ENCODE data around the gene PLXDC2. TPM values are rescaled to one million over a fixed set of nuclear protein-coding genes. Genes with fewer than 3 reads are reported as not detected.

Gene PLXDC2
- polyA plus RNA-seq, 1 of the 3 experiments (the other 2 are of a cell fraction): 2.5 TPM

- Histone ChIP-seq H3K4me2 (no peak overlapping the region), H4K20me1 (ENCODE audit: insufficient read depth) (no peaks in the 10 kb centered on the region), H3K27me3 (ENCODE audit: insufficient read depth) (no peaks in the 10 kb centered on the region), H3K4me1 (ENCODE audit: control insufficient read depth in 1 of 2, insufficient read depth in 2 of 2, low read depth in 1 of 2, low read length in 1 of 2) (no peaks in the 10 kb centered on the region), H2AFZ (ENCODE audit: low read depth) (no peak overlapping the region), H3K36me3 (replicated peaks in 1 of 2; ENCODE audit: control insufficient read depth in 1 of 2, insufficient read depth in 2 of 2, low read length in 1 of 2) (no peaks in the 10 kb centered on the region), H3K79me2 (ENCODE audit: insufficient read depth) (no peaks in the 10 kb centered on the region), H3K9me2 (no peaks in the 10 kb centered on the region), H3K9ac (no peak overlapping the region), H3F3A (replicated peaks; ENCODE audit: insufficient read depth) (no peaks in the 10 kb centered on the region), H3K27ac (ENCODE audit: low read depth in 2 of 2, low read length in 1 of 2) (no peak overlapping the region), H3K4me3 (ENCODE audit: low read depth in 2 of 2, low read length in 1 of 2) (no peak overlapping the region), H3K9me3 (no peaks in the 10 kb centered on the region)
- POLR2A ChIA-PET: no interaction called here
- 44% methylated on average over 3 of the region's 3 CpGs for WGBS (ENCODE audit: low lambda C conversion rate)
- no peak for TF ChIP-seq PBX3 (IDR thresholded peaks at IDR 0.05)
- no peak for TF ChIP-seq TEAD4 (IDR thresholded peaks at IDR 0.05; ENCODE audit: borderline replicate concordance, insufficient read depth)
- no peak for TF ChIP-seq MXI1 (IDR thresholded peaks at IDR 0.05; ENCODE audit: low read depth, low read length)
- no peak for TF ChIP-seq USF1 (IDR thresholded peaks at IDR 0.05; ENCODE audit: borderline replicate concordance, low read depth)
- no peak for TF ChIP-seq MEF2A (IDR thresholded peaks at IDR 0.05; ENCODE audit: borderline replicate concordance, low read depth)
- TF ChIP-seq POLR2AphosphoS5 (IDR thresholded peaks at IDR 0.05; ENCODE audit: low read depth, low read length): no peak
- TF ChIP-seq FOXM1 (IDR thresholded peaks at IDR 0.05; ENCODE audit: low read depth): no peak
- TF ChIP-seq ELF1 (IDR thresholded peaks at IDR 0.05): no peak
- no peak for TF ChIP-seq RAD21 (IDR thresholded peaks at IDR 0.05; ENCODE audit: low read length)
- TF ChIP-seq EZH2phosphoT487 (IDR thresholded peaks at IDR 0.05; ENCODE audit: borderline replicate concordance, low read depth): no peak
- CTCF ChIA-PET: no interaction called here
- no peak for DNase-seq
Observed at GRCh38 chr10:20215547-20216152, 399.4 kb downstream of the PLXDC2 start.

GRCh38 chr10:20221356-20221755 is 405.1 kb downstream of the PLXDC2 start:
- Histone ChIP-seq H3K9ac (no peak overlapping the region), H3K9me3 (no peaks in the 10 kb centered on the region), H3K27ac (ENCODE audit: low read depth in 2 of 2, low read length in 1 of 2) (no peak overlapping the region), H4K20me1 (ENCODE audit: insufficient read depth) (no peaks in the 10 kb centered on the region), H3K4me3 (ENCODE audit: low read depth in 2 of 2, low read length in 1 of 2) (no peak overlapping the region), H2AFZ (ENCODE audit: low read depth) (no peak overlapping the region), H3K9me2 (no peaks in the 10 kb centered on the region), H3K4me1 (ENCODE audit: control insufficient read depth in 1 of 2, insufficient read depth in 2 of 2, low read depth in 1 of 2, low read length in 1 of 2) (no peaks in the 10 kb centered on the region), H3K36me3 (replicated peaks in 1 of 2; ENCODE audit: control insufficient read depth in 1 of 2, insufficient read depth in 2 of 2, low read length in 1 of 2) (no peaks in the 10 kb centered on the region), H3K79me2 (ENCODE audit: insufficient read depth) (no peaks in the 10 kb centered on the region), H3K27me3 (ENCODE audit: insufficient read depth) (no peaks in the 10 kb centered on the region), H3K4me2 (no peak overlapping the region), H3F3A (replicated peaks; ENCODE audit: insufficient read depth) (no peaks in the 10 kb centered on the region)
- ChIA-PET CTCF (no interaction called here), POLR2A (no interaction called here)
- no peak for DNase-seq
- 3% methylated on average over 1 of the region's 1 CpG for WGBS (ENCODE audit: low lambda C conversion rate)
- TF ChIP-seq EZH2phosphoT487 (IDR thresholded peaks at IDR 0.05; ENCODE audit: borderline replicate concordance, low read depth) (no peak), FOXJ3 (CRISPR knock-in tag; IDR thresholded peaks at IDR 0.05) (no peak), IRF3 (IDR thresholded peaks at IDR 0.05; ENCODE audit: low read depth, low read length) (no peak), CTCF (IDR thresholded peaks at IDR 0.05) (no peak), NFIC (IDR thresholded peaks at IDR 0.05; ENCODE audit: borderline replicate concordance) (no peak), EP300 (IDR thresholded peaks at IDR 0.05; ENCODE audit: borderline replicate concordance in 1 of 2, low read depth in 1 of 2, low read length in 1 of 2) (no peak), REST (IDR thresholded peaks at IDR 0.05; ENCODE audit: low read depth, low read length) (no peak), RFX5 (IDR thresholded peaks at IDR 0.05; ENCODE audit: low read length) (no peak), PBX3 (IDR thresholded peaks at IDR 0.05) (no peak), TEAD4 (IDR thresholded peaks at IDR 0.05; ENCODE audit: borderline replicate concordance, insufficient read depth) (no peak), NRF1 (IDR thresholded peaks at IDR 0.05; ENCODE audit: low read depth, low read length) (no peak)

Data from SK-N-SH (cell line).